Fibroblast of lung (primary cell): ENCODE measurements around the gene CD2AP. TPM values are rescaled to one million over a fixed set of nuclear protein-coding genes. Genes with fewer than 3 reads are reported as not detected.

Source experiments
- DNase-seq, 2 donors: peaks; one replicate each; pipeline versions ENCODE4 v3.0.0 to v3.0.0-alpha.2; 2010; ENCODE audit warnings: low read depth in 2 of 2
- H2AFZ ChIP-seq: 2 replicates; pipeline ENCODE4 v1.5.1; 2012; ENCODE audit warnings: low read length, control low read depth, inconsistent platforms
- H3K27ac ChIP-seq: 2 replicates; pipeline ENCODE4 v1.5.1; 2011; ENCODE audit warnings: low read length, control low read depth; ENCODE audit not compliant: insufficient read depth
- H3K27me3 ChIP-seq: 2 replicates; pipeline ENCODE4 v1.5.1; 2011; ENCODE audit warnings: mild to moderate bottlenecking, low read length; ENCODE audit not compliant: control insufficient read depth, insufficient read depth
- H3K36me3 ChIP-seq: 2 replicates; pipeline ENCODE4 v1.5.1; 2011; ENCODE audit warnings: low read length; ENCODE audit not compliant: control insufficient read depth, insufficient read depth
- H3K4me1 ChIP-seq: 2 replicates; pipeline ENCODE4 v1.5.1; 2011; ENCODE audit warnings: low read length; ENCODE audit not compliant: control insufficient read depth, insufficient read depth; ENCODE audit errors: extremely low read depth
- H3K4me2 ChIP-seq: 2 replicates; pipeline ENCODE4 v1.5.1; 2011; ENCODE audit warnings: low read length, control low read depth; ENCODE audit not compliant: insufficient read depth; ENCODE audit errors: extremely low read depth
- H3K4me3 ChIP-seq, 4 experiments: fragments of 200-600 bp in 1 of 4; sonication (generic) in 1 of 4; replicated peaks in 1 of 4; 2 replicates each; pipeline ENCODE4 v1.5.1; 2011 to 2016; ENCODE audit warnings: low read length in 4 of 4, low read depth in 3 of 4, mild to moderate bottlenecking in 3 of 4, control low read depth in 2 of 4, inconsistent platforms in 1 of 4, mixed read lengths in 1 of 4; ENCODE audit not compliant: insufficient read depth in 1 of 4; ENCODE audit errors: control extremely low read depth in 1 of 4
- H3K79me2 ChIP-seq: 2 replicates; pipeline ENCODE4 v1.5.1; 2012; ENCODE audit warnings: mild to moderate bottlenecking, low read length, inconsistent platforms; ENCODE audit not compliant: control insufficient read depth, insufficient read depth
- H3K9ac ChIP-seq: 2 replicates; pipeline ENCODE4 v1.5.1; 2011; ENCODE audit warnings: mild to moderate bottlenecking, low read length, control low read depth; ENCODE audit not compliant: insufficient read depth
- H3K9me3 ChIP-seq: 2 replicates; pipeline ENCODE4 v1.5.1; 2012; ENCODE audit warnings: low read depth, low read length; ENCODE audit not compliant: control insufficient read depth, insufficient read depth
- H4K20me1 ChIP-seq: 2 replicates; pipeline ENCODE4 v1.5.1; 2011; ENCODE audit warnings: low read length; ENCODE audit not compliant: control insufficient read depth, insufficient read depth; ENCODE audit errors: extremely low read depth
- EZH2 ChIP-seq: IDR thresholded peaks from 2 replicates; pipeline ENCODE4 v1.5.1; 2012; ENCODE audit warnings: low read length, control low read depth, mild to moderate bottlenecking; ENCODE audit errors: missing control alignments
- polyA plus RNA-seq, 2 donors: library from polyadenylated mRNA; depleted of rRNA in 1 of 2; stranded (reverse) in 1 of 2; unstranded in 1 of 2; fragments of >200 nt; gene quantifications; 2 replicates each; pipeline ENCODE4 v1.2.1, GENCODE V29; 2011 to 2012; ENCODE audit warnings: missing spikeins in 1 of 2
- total RNA-seq: library from RNA; depleted of rRNA; stranded (reverse); fragments of >200 nt; gene quantifications from 2 replicates; pipeline ENCODE4 v1.2.1, GENCODE V29; 2014
- TF ChIP-seq, protein P1 (sequence below), 2 donors: IDR thresholded peaks in 1 of 2; conservative IDR thresholded peaks in 1 of 2; 1 replicate in 1 of 2; 2 replicates in 1 of 2; pipeline ENCODE4 v1.5.1; 2011 to 2012; ENCODE audit warnings: low read length in 2 of 2, control low read depth in 1 of 2, inconsistent platforms in 1 of 2, low read depth in 1 of 2, mild to moderate bottlenecking in 1 of 2

The CD2AP gene
- total and polyA plus RNA-seq, 2 donors (not counting 1 experiment from before 2014, with no cell fraction given) = 15.7 to 17.2 TPM

DNA sequence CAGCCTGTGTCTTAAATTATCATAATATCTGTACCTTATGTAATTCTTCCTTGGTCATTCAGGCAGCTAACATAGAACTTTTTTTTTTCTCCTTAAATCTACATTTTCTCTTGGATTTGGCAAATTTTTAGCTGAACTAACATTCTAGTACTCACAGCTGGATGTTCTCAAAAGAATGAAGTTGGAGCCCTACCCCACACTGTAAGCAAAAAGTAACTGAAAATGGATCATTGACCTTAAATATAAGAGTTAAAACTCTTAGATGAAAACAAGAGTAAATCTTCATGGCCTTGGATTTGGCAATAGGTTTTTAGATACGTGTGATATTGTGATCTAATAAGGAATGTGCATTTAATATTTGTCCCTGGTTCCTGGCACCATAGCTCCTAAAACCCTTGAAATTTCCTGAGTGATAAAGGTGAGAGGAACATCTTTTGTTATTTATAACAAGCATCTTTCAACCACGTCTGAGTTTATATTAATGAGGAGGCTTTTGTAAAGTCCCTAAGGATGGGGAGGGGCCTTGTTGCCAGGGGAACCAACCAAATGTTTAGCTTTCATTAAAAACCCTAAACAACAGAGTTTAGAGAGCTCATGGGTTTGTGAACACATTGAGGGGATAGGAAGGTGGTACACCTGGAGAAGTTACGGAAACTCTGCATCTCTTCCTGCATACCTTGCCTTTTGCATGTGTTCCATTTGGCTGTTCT is 114.7 kb downstream of the CD2AP start:
- H3K9me3 ChIP-seq = no peaks in the 10 kb centered on the region
- no peak overlapping the region for H3K4me2 ChIP-seq
- H3K79me2 ChIP-seq = no peaks in the 10 kb centered on the region
- H2AFZ ChIP-seq = no peak overlapping the region
- H3K4me1 ChIP-seq = no peaks in the 10 kb centered on the region
- no peak overlapping the region for H3K9ac ChIP-seq
- H3K27ac ChIP-seq = no peak overlapping the region
- no peaks in the 10 kb centered on the region for H4K20me1 ChIP-seq
- TF ChIP-seq, protein P1, sequence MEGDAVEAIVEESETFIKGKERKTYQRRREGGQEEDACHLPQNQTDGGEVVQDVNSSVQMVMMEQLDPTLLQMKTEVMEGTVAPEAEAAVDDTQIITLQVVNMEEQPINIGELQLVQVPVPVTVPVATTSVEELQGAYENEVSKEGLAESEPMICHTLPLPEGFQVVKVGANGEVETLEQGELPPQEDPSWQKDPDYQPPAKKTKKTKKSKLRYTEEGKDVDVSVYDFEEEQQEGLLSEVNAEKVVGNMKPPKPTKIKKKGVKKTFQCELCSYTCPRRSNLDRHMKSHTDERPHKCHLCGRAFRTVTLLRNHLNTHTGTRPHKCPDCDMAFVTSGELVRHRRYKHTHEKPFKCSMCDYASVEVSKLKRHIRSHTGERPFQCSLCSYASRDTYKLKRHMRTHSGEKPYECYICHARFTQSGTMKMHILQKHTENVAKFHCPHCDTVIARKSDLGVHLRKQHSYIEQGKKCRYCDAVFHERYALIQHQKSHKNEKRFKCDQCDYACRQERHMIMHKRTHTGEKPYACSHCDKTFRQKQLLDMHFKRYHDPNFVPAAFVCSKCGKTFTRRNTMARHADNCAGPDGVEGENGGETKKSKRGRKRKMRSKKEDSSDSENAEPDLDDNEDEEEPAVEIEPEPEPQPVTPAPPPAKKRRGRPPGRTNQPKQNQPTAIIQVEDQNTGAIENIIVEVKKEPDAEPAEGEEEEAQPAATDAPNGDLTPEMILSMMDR (conservative IDR thresholded peaks at IDR 0.05 in 1 of 2, IDR thresholded peaks at IDR 0.05 in 1 of 2; ENCODE audit: low read depth in 1 of 2, low read length in 2 of 2) = no peak
- TF ChIP-seq EZH2 = no peak
- no peak overlapping the region for H3K4me3 ChIP-seq
- peaks cover 2% of the 10 kb centered on the region for H3K36me3 ChIP-seq
- DNase-seq = peak in 1 of 2 donors; percentile 39
- H3K27me3 ChIP-seq = no peaks in the 10 kb centered on the region

DNA sequence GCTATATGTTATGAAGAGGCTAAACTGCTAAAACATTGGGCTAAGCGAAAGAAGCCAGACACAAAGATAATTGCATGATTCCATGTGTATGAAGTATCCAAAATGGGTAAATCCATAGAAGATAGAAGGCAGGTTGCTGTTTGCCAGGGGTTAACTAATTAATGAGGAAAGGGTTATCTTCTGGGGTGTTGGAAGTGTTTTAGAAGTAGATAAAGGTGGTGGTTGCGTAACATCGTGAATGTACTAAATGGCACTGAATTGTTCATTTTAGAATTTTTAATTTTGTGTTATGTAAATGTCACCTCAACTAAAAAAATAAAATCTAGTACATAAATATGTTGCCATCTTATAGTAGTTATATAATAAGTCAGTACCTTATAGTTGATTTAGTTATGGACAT is 116.4 kb downstream of the CD2AP start:
- Histone ChIP-seq H3K36me3 (peaks cover 2% of the 10 kb centered on the region), H3K4me3 (no peak overlapping the region), H3K79me2 (no peaks in the 10 kb centered on the region), H3K4me2 (no peak overlapping the region), H4K20me1 (no peaks in the 10 kb centered on the region), H3K9me3 (no peaks in the 10 kb centered on the region), H3K27me3 (no peaks in the 10 kb centered on the region), H3K4me1 (no peaks in the 10 kb centered on the region), H3K9ac (no peak overlapping the region), H3K27ac (no peak overlapping the region), H2AFZ (no peak overlapping the region)
- TF ChIP-seq EZH2 = no peak
- TF ChIP-seq, protein P1 (conservative IDR thresholded peaks at IDR 0.05 in 1 of 2, IDR thresholded peaks at IDR 0.05 in 1 of 2; ENCODE audit: low read depth in 1 of 2, low read length in 2 of 2) = no peak
- no peak for DNase-seq

DNA sequence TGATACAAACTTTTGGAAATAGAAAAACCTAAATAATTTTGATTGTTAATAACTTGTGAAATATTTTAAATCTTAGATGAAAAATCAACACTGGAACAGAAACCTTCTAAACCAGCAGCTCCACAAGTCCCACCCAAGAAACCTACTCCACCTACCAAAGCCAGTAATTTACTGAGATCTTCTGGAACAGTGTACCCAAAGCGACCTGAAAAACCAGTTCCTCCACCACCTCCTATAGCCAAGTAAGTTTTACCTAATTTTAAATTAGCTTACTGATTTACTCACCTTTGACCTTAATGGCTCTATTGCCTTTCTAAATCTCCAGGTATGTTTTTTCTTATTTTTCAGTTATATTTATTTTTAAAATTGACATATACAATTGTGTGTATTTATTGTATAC is 118.2 kb downstream of the CD2AP start:
- Histone ChIP-seq H3K4me3 (no peak overlapping the region), H3K9me3 (no peaks in the 10 kb centered on the region), H4K20me1 (no peaks in the 10 kb centered on the region), H2AFZ (no peak overlapping the region), H3K4me1 (no peaks in the 10 kb centered on the region), H3K36me3 (peaks cover 2% of the 10 kb centered on the region), H3K79me2 (no peaks in the 10 kb centered on the region), H3K4me2 (no peak overlapping the region), H3K9ac (no peak overlapping the region), H3K27me3 (no peaks in the 10 kb centered on the region), H3K27ac (no peak overlapping the region)
- no peak for TF ChIP-seq EZH2
- TF ChIP-seq, protein P1 (conservative IDR thresholded peaks at IDR 0.05 in 1 of 2, IDR thresholded peaks at IDR 0.05 in 1 of 2; ENCODE audit: low read depth in 1 of 2, low read length in 2 of 2) = no peak
- DNase-seq = no peak
